MCF 10A (cell line): ENCODE measurements around the gene RAD51B. TPM values are rescaled to one million over a fixed set of nuclear protein-coding genes. Genes with fewer than 3 reads are reported as not detected.
A peak's percentile ranks its signal among the peaks of the same experiment; 100 is the strongest.

Experiments
- BruUV-seq: library from RNA; stranded (reverse); fragments of 400-500 nt; replicated peaks from 2 replicates; lab custom pipeline; 2021; lab: Mats Ljungman, UMichigan
- CTCF ChIA-PET: fragments of 300-600 bp; sonication (Branson Sonifier 250); formaldehyde crosslinking; extraction: SDS; loops from one replicate; lab custom pipeline; 2021; ENCODE audit warnings: antibody characterized with exemption, inconsistent platforms; lab: Yijun Ruan, JAX
- POLR2A ChIA-PET: fragments of 300-600, 350-650 bp; sonication (Branson Sonifier 250); formaldehyde crosslinking; extraction: SDS; loops from one replicate; lab custom pipeline; 2020; ENCODE audit warnings: antibody characterized with exemption, inconsistent platforms; lab: Yijun Ruan, JAX
- DNase-seq: peaks from one replicate; pipeline ENCODE4 v3.0.0-alpha.2; 2018; ENCODE audit not compliant: unreplicated experiment
- H3K27ac Mint-ChIP-seq: one replicate; pipeline ENCODE4 v1.8.0; 2022; ENCODE audit warnings: mild to moderate bottlenecking, low read depth, mixed read lengths; ENCODE audit not compliant: unreplicated experiment
- H3K27me3 Mint-ChIP-seq: one replicate; pipeline ENCODE4 v1.8.0; 2022; ENCODE audit warnings: mixed read lengths; ENCODE audit not compliant: insufficient read depth, unreplicated experiment
- H3K36me3 Mint-ChIP-seq: one replicate; pipeline ENCODE4 v1.8.0; 2022; ENCODE audit warnings: mild to moderate bottlenecking, moderate library complexity, mixed read lengths; ENCODE audit not compliant: insufficient read depth, unreplicated experiment
- H3K4me1 Mint-ChIP-seq: one replicate; pipeline ENCODE4 v1.8.0; 2022; ENCODE audit warnings: mixed read lengths; ENCODE audit not compliant: insufficient read depth, unreplicated experiment
- H3K4me3 Mint-ChIP-seq: one replicate; pipeline ENCODE4 v1.8.0; 2022; ENCODE audit warnings: mild to moderate bottlenecking, moderate library complexity, mixed read lengths; ENCODE audit not compliant: unreplicated experiment
- H3K9me3 Mint-ChIP-seq: one replicate; pipeline ENCODE4 v1.8.0; 2022; ENCODE audit warnings: mixed read lengths; ENCODE audit not compliant: unreplicated experiment
- intact Hi-C: fragments of 100-400 bp; cut with micrococcal nuclease; formaldehyde crosslinking; loops from 2 replicates; pipeline ENCODE4 v1.14.1; 2022
- total RNA-seq: library from RNA; stranded (reverse); gene quantifications from 2 replicates; pipeline ENCODE4 v1.2.3, GENCODE V29; 2022
- TF ChIP-seq, protein P1 (sequence below): fragments of 200-600 bp; IDR thresholded peaks from one replicate; pipeline ENCODE4 v1.8.0; 2022; ENCODE audit warnings: antibody characterized with exemption, mild to moderate bottlenecking; ENCODE audit not compliant: unreplicated experiment

RAD51B gene
- total RNA-seq, 1 experiment from 2014 or later: 14.6 TPM

DNA sequence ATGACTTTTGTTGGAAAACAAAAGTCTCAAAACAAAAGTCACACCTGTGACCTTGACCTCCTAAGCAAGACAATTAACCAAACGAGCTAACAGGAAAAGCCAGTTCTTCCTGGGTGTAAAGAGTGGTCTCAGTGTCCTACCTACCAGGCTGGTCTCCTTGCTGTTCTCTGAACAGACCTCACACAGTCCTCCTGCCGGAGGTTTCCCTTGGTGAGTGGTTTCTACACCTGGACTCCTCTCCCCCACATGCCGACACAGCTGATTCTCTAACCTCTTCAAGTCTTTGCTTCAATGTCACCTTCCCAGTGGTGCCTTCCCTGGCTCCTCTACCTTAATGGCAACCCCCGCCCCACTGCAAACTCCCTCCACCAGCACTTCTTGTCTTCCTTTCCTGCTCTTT, 734.7 kb downstream of the RAD51B start:
- Mint-ChIP-seq H3K27me3 (no peaks in the 10 kb centered on the region), H3K4me3 (no peak overlapping the region), H3K9me3 (no peaks in the 10 kb centered on the region), H3K4me1 (peaks cover 48% of the 10 kb centered on the region), H3K27ac (peak overlapping the region; percentile 98), H3K36me3 (peaks cover 5% of the 10 kb centered on the region)
- DNase-seq: no peak
- ChIA-PET POLR2A (interaction anchor here (0.6 to 3.6 kb wide), 17 partner anchors 8 to 376 kb away, joined by 3 to 19 read pairs (median 4); partner anchors contain the start of gene ZFP36L1), CTCF (interaction anchor here (0.5 to 0.7 kb wide), 2 partner anchors 21 to 234 kb away, joined by 3 read pairs; no protein-coding TSS in a partner anchor)
- TF ChIP-seq, protein P1, sequence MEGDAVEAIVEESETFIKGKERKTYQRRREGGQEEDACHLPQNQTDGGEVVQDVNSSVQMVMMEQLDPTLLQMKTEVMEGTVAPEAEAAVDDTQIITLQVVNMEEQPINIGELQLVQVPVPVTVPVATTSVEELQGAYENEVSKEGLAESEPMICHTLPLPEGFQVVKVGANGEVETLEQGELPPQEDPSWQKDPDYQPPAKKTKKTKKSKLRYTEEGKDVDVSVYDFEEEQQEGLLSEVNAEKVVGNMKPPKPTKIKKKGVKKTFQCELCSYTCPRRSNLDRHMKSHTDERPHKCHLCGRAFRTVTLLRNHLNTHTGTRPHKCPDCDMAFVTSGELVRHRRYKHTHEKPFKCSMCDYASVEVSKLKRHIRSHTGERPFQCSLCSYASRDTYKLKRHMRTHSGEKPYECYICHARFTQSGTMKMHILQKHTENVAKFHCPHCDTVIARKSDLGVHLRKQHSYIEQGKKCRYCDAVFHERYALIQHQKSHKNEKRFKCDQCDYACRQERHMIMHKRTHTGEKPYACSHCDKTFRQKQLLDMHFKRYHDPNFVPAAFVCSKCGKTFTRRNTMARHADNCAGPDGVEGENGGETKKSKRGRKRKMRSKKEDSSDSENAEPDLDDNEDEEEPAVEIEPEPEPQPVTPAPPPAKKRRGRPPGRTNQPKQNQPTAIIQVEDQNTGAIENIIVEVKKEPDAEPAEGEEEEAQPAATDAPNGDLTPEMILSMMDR: no peak
- intact Hi-C loops: no loop called here
- BruUV-seq: no TSS peak

DNA sequence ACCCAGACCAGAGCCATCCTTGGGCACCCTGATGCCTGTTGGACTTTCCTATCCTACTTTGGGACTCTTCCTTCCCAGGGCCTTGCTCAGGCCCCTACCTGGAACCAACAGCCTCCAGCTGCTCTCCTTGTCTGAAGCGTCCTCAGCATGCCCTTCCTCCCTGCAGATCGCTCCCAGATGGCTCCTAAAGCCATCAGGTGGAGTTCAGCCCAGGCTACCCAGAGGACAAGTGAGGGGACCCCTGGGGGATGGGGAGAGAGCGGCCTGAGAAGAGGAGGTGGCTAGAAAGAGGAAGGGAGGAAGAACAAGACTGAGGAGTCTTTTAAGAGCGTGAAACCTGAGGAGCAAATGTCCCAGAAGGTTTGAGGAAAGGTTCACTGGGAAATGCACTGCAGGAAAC, 736.7 kb downstream of the RAD51B start:
- H3K27me3 Mint-ChIP-seq: no peaks in the 10 kb centered on the region
- TF ChIP-seq, protein P1: no peak
- no TSS peak for BruUV-seq
- H3K4me3 Mint-ChIP-seq: no peak overlapping the region
- H3K9me3 Mint-ChIP-seq: no peaks in the 10 kb centered on the region
- intact Hi-C loops: no loop called here
- H3K27ac Mint-ChIP-seq: peak overlapping the region; percentile 98
- CTCF ChIA-PET: interaction anchor here (0.6 to 0.7 kb wide), 2 partner anchors 15 to 121 kb away, joined by 3 read pairs; no protein-coding TSS in a partner anchor
- POLR2A ChIA-PET: interaction anchor here (0.7 to 2.1 kb wide), 2 partner anchors 10 to 72 kb away, joined by 3 to 9 read pairs; no protein-coding TSS in a partner anchor
- no peak for DNase-seq
- peaks cover 40% of the 10 kb centered on the region for H3K4me1 Mint-ChIP-seq
- H3K36me3 Mint-ChIP-seq: no peaks in the 10 kb centered on the region

DNA sequence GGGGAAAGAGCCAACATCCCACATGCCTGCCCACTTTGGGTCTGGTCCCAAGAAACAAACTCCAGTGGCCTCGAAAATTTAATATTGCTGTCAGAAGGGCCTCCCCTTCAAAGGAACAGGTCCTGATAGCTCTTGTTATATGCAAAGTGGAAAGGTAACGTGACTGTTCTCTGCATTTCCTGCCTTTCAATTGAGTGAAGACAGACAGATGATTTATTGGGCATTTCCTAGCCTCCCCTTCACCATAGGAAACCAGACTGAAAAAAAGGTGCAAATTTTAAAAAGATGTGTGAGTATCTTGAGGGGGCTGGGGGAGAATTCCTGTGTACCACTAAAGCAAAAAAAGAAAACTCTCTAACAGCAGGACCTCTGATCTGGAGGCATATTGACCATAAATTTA, 738.1 kb downstream of the RAD51B start:
- Mint-ChIP-seq H3K9me3 (no peaks in the 10 kb centered on the region), H3K4me3 (no peak overlapping the region), H3K27me3 (no peaks in the 10 kb centered on the region), H3K36me3 (no peaks in the 10 kb centered on the region), H3K27ac (no peak overlapping the region), H3K4me1 (peaks cover 32% of the 10 kb centered on the region)
- BruUV-seq: no TSS peak
- ChIA-PET CTCF (no interaction called here), POLR2A (interaction anchor here (1.0 kb wide), 1 partner anchor 12 kb away, joined by 4 read pairs; no protein-coding TSS in a partner anchor)
- TF ChIP-seq, protein P1: no peak
- DNase-seq: no peak
- intact Hi-C loops: no loop called here

DNA sequence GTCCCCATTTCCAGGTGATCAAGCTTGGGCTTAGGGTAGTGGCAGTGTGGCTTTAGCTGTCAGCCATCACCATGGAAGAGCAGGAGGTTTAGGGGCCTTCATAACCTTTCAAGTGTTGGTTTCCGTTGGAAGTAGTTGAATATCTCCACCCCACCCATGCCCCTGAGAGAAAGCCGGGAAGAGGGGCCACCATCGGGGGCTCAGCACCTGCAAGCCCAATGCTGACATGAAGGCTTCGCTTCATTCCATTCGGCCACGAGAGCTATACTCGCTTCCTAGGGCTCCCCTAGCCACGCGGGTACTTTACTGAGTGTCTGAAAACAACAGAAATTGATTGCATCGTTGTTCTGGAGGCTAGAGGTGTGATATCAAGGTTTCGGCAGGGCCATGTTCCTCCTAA, 738.5 kb downstream of the RAD51B start:
- no peak for DNase-seq
- H3K27me3 Mint-ChIP-seq: no peaks in the 10 kb centered on the region
- H3K36me3 Mint-ChIP-seq: no peaks in the 10 kb centered on the region
- H3K4me1 Mint-ChIP-seq: peaks cover 29% of the 10 kb centered on the region
- no peaks in the 10 kb centered on the region for H3K9me3 Mint-ChIP-seq
- TF ChIP-seq, protein P1: no peak
- ChIA-PET CTCF (no interaction called here), POLR2A (no interaction called here)
- no peak overlapping the region for H3K27ac Mint-ChIP-seq
- no TSS peak for BruUV-seq
- intact Hi-C loops: no loop called here
- no peak overlapping the region for H3K4me3 Mint-ChIP-seq
